ENCODE results near the gene TOE1. TPM values are rescaled to one million over a fixed set of nuclear protein-coding genes. Genes with fewer than 3 reads are reported as not detected.

Gene TOE1
- total and polyA plus RNA-seq, 9 of the 15 experiments (the other 6 are each of a cell fraction or from before 2014, with no cell fraction given): 32.1 to 85.7 (median 38.0) TPM

DNA sequence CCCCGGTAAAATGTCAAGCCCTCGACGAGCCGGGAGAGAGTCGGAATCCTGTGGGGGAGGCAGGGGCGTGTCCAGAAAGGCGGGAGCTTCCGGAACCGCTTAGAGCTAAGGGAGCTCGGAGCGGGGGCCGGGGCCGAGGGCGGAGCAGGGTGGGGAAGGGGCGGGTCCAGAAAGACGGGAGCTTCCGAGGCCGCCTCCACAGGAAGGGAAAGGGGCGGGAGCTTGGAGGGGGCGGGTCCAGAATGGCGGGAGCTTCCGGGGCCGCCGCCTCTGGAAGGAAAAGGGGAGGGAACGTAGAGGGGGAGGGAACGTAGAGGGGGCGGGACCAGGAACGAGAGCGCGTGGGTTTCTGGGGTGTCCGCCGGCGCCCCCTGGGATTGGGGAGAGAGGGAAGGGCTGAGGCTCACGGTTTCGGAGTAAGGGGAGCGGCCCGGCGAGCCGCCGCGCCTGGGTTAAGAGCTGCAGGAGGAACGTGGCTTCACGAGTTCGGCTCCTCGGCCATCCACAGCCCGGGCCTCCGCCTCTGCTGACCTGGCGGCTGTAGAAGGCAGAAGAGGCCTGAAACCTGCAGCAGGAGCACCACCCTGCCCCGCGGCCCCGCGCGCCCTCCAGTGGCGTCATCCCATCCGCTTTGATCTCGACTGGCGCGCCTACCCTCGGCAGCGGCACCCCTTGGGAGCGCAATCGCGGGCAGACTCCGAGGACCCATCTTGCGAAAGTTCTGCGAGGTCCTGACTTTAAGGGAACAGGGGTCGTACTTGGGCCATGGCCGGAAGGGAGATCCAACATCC lies 36.3 kb upstream of the TOE1 start (continued):
- TF ChIP-seq, protein P1, sequence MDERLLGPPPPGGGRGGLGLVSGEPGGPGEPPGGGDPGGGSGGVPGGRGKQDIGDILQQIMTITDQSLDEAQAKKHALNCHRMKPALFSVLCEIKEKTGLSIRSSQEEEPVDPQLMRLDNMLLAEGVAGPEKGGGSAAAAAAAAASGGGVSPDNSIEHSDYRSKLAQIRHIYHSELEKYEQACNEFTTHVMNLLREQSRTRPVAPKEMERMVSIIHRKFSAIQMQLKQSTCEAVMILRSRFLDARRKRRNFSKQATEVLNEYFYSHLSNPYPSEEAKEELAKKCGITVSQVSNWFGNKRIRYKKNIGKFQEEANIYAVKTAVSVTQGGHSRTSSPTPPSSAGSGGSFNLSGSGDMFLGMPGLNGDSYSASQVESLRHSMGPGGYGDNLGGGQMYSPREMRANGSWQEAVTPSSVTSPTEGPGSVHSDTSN (CRISPR knock-in tag; IDR thresholded peaks at IDR 0.05; ENCODE audit: low read depth): no peak
- TF ChIP-seq, protein P1 (tag; conservative IDR thresholded peaks at IDR 0.05; ENCODE audit: low read depth): no peak
- no peak for TF ChIP-seq BCL6 (CRISPR knock-in tag; IDR thresholded peaks at IDR 0.05)
- TF ChIP-seq, protein P2, sequence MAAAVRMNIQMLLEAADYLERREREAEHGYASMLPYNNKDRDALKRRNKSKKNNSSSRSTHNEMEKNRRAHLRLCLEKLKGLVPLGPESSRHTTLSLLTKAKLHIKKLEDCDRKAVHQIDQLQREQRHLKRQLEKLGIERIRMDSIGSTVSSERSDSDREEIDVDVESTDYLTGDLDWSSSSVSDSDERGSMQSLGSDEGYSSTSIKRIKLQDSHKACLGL (CRISPR knock-in tag; IDR thresholded peaks at IDR 0.05; ENCODE audit: borderline replicate concordance, poor library complexity, severe bottlenecking): peak; percentile 32
- TF ChIP-seq XRCC4 (IDR thresholded peaks at IDR 0.05; ENCODE audit: extremely low read depth, insufficient read depth, insufficient read length): no peak
- no peak for TF ChIP-seq ZNF76 (CRISPR knock-in tag; IDR thresholded peaks at IDR 0.05; ENCODE audit: borderline replicate concordance)
- no peak; a peak in 1 of 4 replicates for TF ChIP-seq ARNT (IDR thresholded peaks at IDR 0.05)
- TF ChIP-seq DPF2 (IDR thresholded peaks at IDR 0.05): peak; percentile 2; the same call in 1 of the 2 replicates
- TF ChIP-seq SMARCE1 (IDR thresholded peaks at IDR 0.05): peak; percentile 35; the same call in 1 of the 2 replicates
- TF ChIP-seq NCOA4 (IDR thresholded peaks at IDR 0.05; ENCODE audit: partially characterized antibody): no peak
- no peak for TF ChIP-seq MCM5 (IDR thresholded peaks at IDR 0.05; ENCODE audit: low read depth)
- TF ChIP-seq, protein P3, sequence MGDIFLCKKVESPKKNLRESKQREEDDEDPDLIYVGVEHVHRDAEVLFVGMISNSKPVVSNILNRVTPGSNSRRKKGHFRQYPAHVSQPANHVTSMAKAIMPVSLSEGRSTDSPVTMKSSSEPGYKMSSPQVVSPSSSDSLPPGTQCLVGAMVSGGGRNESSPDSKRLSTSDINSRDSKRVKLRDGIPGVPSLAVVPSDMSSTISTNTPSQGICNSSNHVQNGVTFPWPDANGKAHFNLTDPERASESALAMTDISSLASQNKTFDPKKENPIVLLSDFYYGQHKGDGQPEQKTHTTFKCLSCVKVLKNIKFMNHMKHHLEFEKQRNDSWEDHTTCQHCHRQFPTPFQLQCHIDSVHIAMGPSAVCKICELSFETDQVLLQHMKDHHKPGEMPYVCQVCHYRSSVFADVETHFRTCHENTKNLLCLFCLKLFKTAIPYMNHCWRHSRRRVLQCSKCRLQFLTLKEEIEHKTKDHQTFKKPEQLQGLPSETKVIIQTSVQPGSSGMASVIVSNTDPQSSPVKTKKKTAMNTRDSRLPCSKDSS (IDR thresholded peaks at IDR 0.05; ENCODE audit: low read depth, partially characterized antibody): no peak
- TF ChIP-seq, protein P4, sequence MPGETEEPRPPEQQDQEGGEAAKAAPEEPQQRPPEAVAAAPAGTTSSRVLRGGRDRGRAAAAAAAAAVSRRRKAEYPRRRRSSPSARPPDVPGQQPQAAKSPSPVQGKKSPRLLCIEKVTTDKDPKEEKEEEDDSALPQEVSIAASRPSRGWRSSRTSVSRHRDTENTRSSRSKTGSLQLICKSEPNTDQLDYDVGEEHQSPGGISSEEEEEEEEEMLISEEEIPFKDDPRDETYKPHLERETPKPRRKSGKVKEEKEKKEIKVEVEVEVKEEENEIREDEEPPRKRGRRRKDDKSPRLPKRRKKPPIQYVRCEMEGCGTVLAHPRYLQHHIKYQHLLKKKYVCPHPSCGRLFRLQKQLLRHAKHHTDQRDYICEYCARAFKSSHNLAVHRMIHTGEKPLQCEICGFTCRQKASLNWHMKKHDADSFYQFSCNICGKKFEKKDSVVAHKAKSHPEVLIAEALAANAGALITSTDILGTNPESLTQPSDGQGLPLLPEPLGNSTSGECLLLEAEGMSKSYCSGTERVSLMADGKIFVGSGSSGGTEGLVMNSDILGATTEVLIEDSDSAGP (CRISPR knock-in tag; IDR thresholded peaks at IDR 0.05): no peak
- TF ChIP-seq FOXJ2 (tag; IDR thresholded peaks at IDR 0.05): no peak
- TF ChIP-seq MEF2A (IDR thresholded peaks at IDR 0.05; ENCODE audit: control insufficient read depth, low read depth, low read length): 0 out of 2 replicates have a peak, but pooled peaks have one; percentile 19
- TF ChIP-seq ILF3 (IDR thresholded peaks at IDR 0.05; ENCODE audit: borderline replicate concordance): peak; percentile 48; the same call in 1 of the 2 replicates
- peak; percentile 65 for TF ChIP-seq POLR2AphosphoS5 (IDR thresholded peaks at IDR 0.05; ENCODE audit: control insufficient read depth, insufficient read depth, low read depth, low read length)
- no peak for TF ChIP-seq NELFE (IDR thresholded peaks at IDR 0.05; ENCODE audit: insufficient read depth, insufficient read length)
- peak; percentile 82 for TF ChIP-seq SIN3B (IDR thresholded peaks at IDR 0.05; ENCODE audit: low read depth)
- TF ChIP-seq HDAC3 (IDR thresholded peaks at IDR 0.05; ENCODE audit: borderline replicate concordance, partially characterized antibody): no peak
- TF ChIP-seq LEF1 (IDR thresholded peaks at IDR 0.05): peak; percentile 100

Measured in K562 (cell line).